ENCODE data around the gene CPPED1. TPM values are rescaled to one million over a fixed set of nuclear protein-coding genes. Genes with fewer than 3 reads are reported as not detected.

The CPPED1 gene
- total and polyA plus RNA-seq, 7 donors = 9.5 to 23.8 (median 11.1) TPM

- Histone ChIP-seq H3K27me3 (no peaks in the 10 kb centered on the region), H3K4me3 (no peak overlapping the region), H3K36me3 (no peaks in the 10 kb centered on the region), H3K27ac (no peak overlapping the region), H3K4me1 (no peaks in the 10 kb centered on the region), H3K9me3 (peaks cover 0 to 6% (median 0%) of the 10 kb centered on the region in 4 donors)
- intact Hi-C loops (cut with DNase I) = no loop called here
- 51 to 74% methylated on average over 5 of the region's 5 CpGs for WGBS, 2 donors
- TF ChIP-seq EP300 (IDR thresholded peaks at IDR 0.05) (no peak), POLR2AphosphoS5 (IDR thresholded peaks at IDR 0.05) (no peak), CTCF (IDR thresholded peaks at IDR 0.05) (no peak), POLR2A (IDR thresholded peaks at IDR 0.05) (no peak)
- no peak for DNase-seq
Measured at GRCh38 chr16:12675852-12676251, 127.8 kb downstream of the CPPED1 start.

- no peaks in the 10 kb centered on the region for H3K27me3 ChIP-seq
- intact Hi-C loops (cut with DNase I) = no loop called here
- no peaks in the 10 kb centered on the region for H3K36me3 ChIP-seq
- no peak overlapping the region for H3K27ac ChIP-seq
- WGBS, 2 donors = 74 to 86% methylated on average over 4 of the region's 4 CpGs
- H3K4me3 ChIP-seq = no peak overlapping the region
- DNase-seq = no peak
- H3K9me3 ChIP-seq = peaks cover 0 to 6% (median 2%) of the 10 kb centered on the region in 4 donors
- no peak for TF ChIP-seq POLR2A (IDR thresholded peaks at IDR 0.05)
- no peak for TF ChIP-seq EP300 (IDR thresholded peaks at IDR 0.05)
- TF ChIP-seq CTCF (IDR thresholded peaks at IDR 0.05) = no peak
- no peak for TF ChIP-seq POLR2AphosphoS5 (IDR thresholded peaks at IDR 0.05)
- H3K4me1 ChIP-seq = no peaks in the 10 kb centered on the region
Measured at GRCh38 chr16:12675046-12675445, 128.6 kb downstream of the CPPED1 start.

- Histone ChIP-seq H3K36me3 (no peaks in the 10 kb centered on the region), H3K27me3 (no peaks in the 10 kb centered on the region), H3K27ac (no peak overlapping the region), H3K9me3 (peaks cover 0 to 6% (median 2%) of the 10 kb centered on the region in 4 donors), H3K4me1 (no peaks in the 10 kb centered on the region), H3K4me3 (no peak overlapping the region)
- no peak for DNase-seq
- 96 to 98% methylated on average over 5 of the region's 5 CpGs for WGBS, 2 donors
- TF ChIP-seq POLR2AphosphoS5 (IDR thresholded peaks at IDR 0.05) (no peak), POLR2A (IDR thresholded peaks at IDR 0.05) (no peak), EP300 (IDR thresholded peaks at IDR 0.05) (no peak), CTCF (IDR thresholded peaks at IDR 0.05) (no peak)
- intact Hi-C loops (cut with DNase I) = no loop called here
Measured at GRCh38 chr16:12674524-12674923, 129.2 kb downstream of the CPPED1 start.

- intact Hi-C loops (cut with DNase I) = no loop called here
- H3K4me1 ChIP-seq = no peaks in the 10 kb centered on the region
- H3K9me3 ChIP-seq = peaks cover 0 to 4% (median 2%) of the 10 kb centered on the region in 4 donors
- H3K27me3 ChIP-seq = no peaks in the 10 kb centered on the region
- 84 to 94% methylated on average over 6 of the region's 6 CpGs for WGBS, 2 donors
- H3K4me3 ChIP-seq = no peak overlapping the region
- no peak overlapping the region for H3K27ac ChIP-seq
- TF ChIP-seq POLR2AphosphoS5 (IDR thresholded peaks at IDR 0.05) = no peak
- TF ChIP-seq CTCF (IDR thresholded peaks at IDR 0.05) = no peak
- no peak for TF ChIP-seq POLR2A (IDR thresholded peaks at IDR 0.05)
- TF ChIP-seq EP300 (IDR thresholded peaks at IDR 0.05) = no peak
- DNase-seq = no peak
- no peaks in the 10 kb centered on the region for H3K36me3 ChIP-seq
Measured at GRCh38 chr16:12674071-12674470, 129.6 kb downstream of the CPPED1 start.

- DNase-seq = no peak
- Histone ChIP-seq H3K36me3 (no peaks in the 10 kb centered on the region), H3K27me3 (no peaks in the 10 kb centered on the region), H3K4me1 (no peaks in the 10 kb centered on the region), H3K4me3 (no peak overlapping the region), H3K27ac (no peak overlapping the region), H3K9me3 (peaks cover 0 to 7% (median under 1%) of the 10 kb centered on the region in 4 donors)
- 86% methylated on average over 10 of the region's 10 CpGs for WGBS, 2 donors
- intact Hi-C loops (cut with DNase I) = no loop called here
- TF ChIP-seq EP300 (IDR thresholded peaks at IDR 0.05) (no peak), POLR2AphosphoS5 (IDR thresholded peaks at IDR 0.05) (no peak), POLR2A (IDR thresholded peaks at IDR 0.05) (no peak), CTCF (IDR thresholded peaks at IDR 0.05) (no peak)
Measured at GRCh38 chr16:12673466-12673865, 130.2 kb downstream of the CPPED1 start.

Data from sigmoid colon (tissue), 7 donors.